T-cell (primary cell): ENCODE results near the gene QSOX2. TPM values are rescaled to one million over a fixed set of nuclear protein-coding genes. Genes with fewer than 3 reads are reported as not detected.

Experiments
- ATAC-seq, 4 experiments: fragments of 200-7000 bp in 3 of 4; fragments of 150-1000 bp in 1 of 4; cut with Tn5 transposase; replicated peaks in 1 of 4; 1 replicate in 3 of 4; 2 replicates in 1 of 4; pipeline ENCODE4 v1.10.0; 2021; ENCODE audit warnings: moderate library complexity in 3 of 4, mild to moderate bottlenecking in 2 of 4, moderate number of reproducible peaks in 1 of 4
- CTCF ChIA-PET, 2 donors: fragments of 300-600 bp; sonication (Branson Sonifier 250); formaldehyde crosslinking; loops; one replicate each; lab custom pipeline; 2022; ENCODE audit warnings: antibody characterized with exemption in 2 of 2; lab: Charles Lee
- POLR2A ChIA-PET, 2 donors: fragments of 300-600 bp; sonication (Branson Sonifier 250); formaldehyde crosslinking; loops; one replicate each; lab custom pipeline; 2022; ENCODE audit warnings: antibody characterized with exemption in 2 of 2; lab: Charles Lee
- DNase-seq, 35 experiments: peaks; one replicate each; pipeline versions ENCODE4 v3.0.0 to v3.0.0-alpha.2; 2013 to 2023
- H3K27ac ChIP-seq: one replicate; pipeline ENCODE4 v1.5.1; 2013; ENCODE audit warnings: low read length
- H3K27me3 ChIP-seq, 2 experiments: replicated peaks in 1 of 2; 1 replicate in 1 of 2; 2 replicates in 1 of 2; pipeline versions ENCODE4 v1.6.1 to v1.7.0; 2013; ENCODE audit warnings: low read length in 1 of 2, mixed read lengths in 1 of 2; ENCODE audit not compliant: control insufficient read depth in 2 of 2, insufficient read depth in 2 of 2; ENCODE audit errors: extremely low read depth in 1 of 2
- H3K36me3 ChIP-seq, 2 donors: 1 replicate in 1 of 2; 2 replicates in 1 of 2; pipeline versions ENCODE4 v1.6.1 to v1.7.0; 2013; ENCODE audit warnings: low read length in 1 of 2; ENCODE audit not compliant: control insufficient read depth in 2 of 2, insufficient read depth in 1 of 2; ENCODE audit errors: extremely low read depth in 1 of 2
- H3K4me1 ChIP-seq, 2 experiments: 1 replicate in 1 of 2; 2 replicates in 1 of 2; pipeline versions ENCODE4 v1.6.1 to v1.7.0; 2013; ENCODE audit warnings: low read length in 2 of 2, mixed read lengths in 1 of 2; ENCODE audit not compliant: insufficient read depth in 2 of 2, control insufficient read depth in 1 of 2; ENCODE audit errors: extremely low read depth in 1 of 2
- H3K4me3 ChIP-seq, 2 donors: 1 replicate in 1 of 2; 2 replicates in 1 of 2; pipeline versions ENCODE4 v1.5.1 to v1.7.0; 2013; ENCODE audit warnings: mild to moderate bottlenecking in 2 of 2, low read length in 1 of 2, moderate library complexity in 1 of 2; ENCODE audit not compliant: control insufficient read depth in 1 of 2; ENCODE audit errors: extremely low read depth in 1 of 2
- H3K9me3 ChIP-seq: 2 replicates; pipeline ENCODE4 v1.7.0; 2013
- H3K27ac Mint-ChIP-seq, 2 donors: one replicate each; pipeline ENCODE4 v1.8.0; 2020 to 2021; ENCODE audit warnings: mild to moderate bottlenecking in 2 of 2, mixed read lengths in 2 of 2
- H3K27me3 Mint-ChIP-seq, 2 donors: one replicate each; pipeline ENCODE4 v1.8.0; 2021 to 2022; ENCODE audit warnings: mixed read lengths in 2 of 2
- H3K36me3 Mint-ChIP-seq: one replicate; pipeline ENCODE4 v1.8.0; 2021; ENCODE audit warnings: mixed read lengths
- H3K4me1 Mint-ChIP-seq, 3 donors: one replicate each; pipeline ENCODE4 v1.8.0; 2020 to 2022; ENCODE audit warnings: mixed read lengths in 3 of 3, mild to moderate bottlenecking in 1 of 3
- H3K4me3 Mint-ChIP-seq, 3 donors: one replicate each; pipeline ENCODE4 v1.8.0; 2020 to 2022; ENCODE audit warnings: mild to moderate bottlenecking in 3 of 3, mixed read lengths in 3 of 3, moderate library complexity in 3 of 3
- H3K9me3 Mint-ChIP-seq, 3 donors: one replicate each; pipeline ENCODE4 v1.8.0; 2020 to 2022; ENCODE audit warnings: mixed read lengths in 3 of 3
- WGBS: methylation state at CpG from one replicate; pipeline ENCODE4 v1.1.5; 2013; ENCODE audit warnings: missing lambda C conversion rate; ENCODE audit not compliant: insufficient coverage; 5-methylcytosine and 5-hydroxymethylcytosine counted together
- total RNA-seq, 35 experiments: library from RNA in 6 of 35; stranded (reverse) in 6 of 35; fragments of 120-200 nt in 1 of 35; gene quantifications; one replicate each; pipeline versions ENCODE4 v1.2.1 to v1.2.4 and lab custom pipeline; 2013 to 2026

Gene QSOX2
- total RNA-seq, 5 donors from 2014 or later (not counting 1 experiment from before 2014, with no cell fraction given): 14.1 to 19.4 (median 17.0) TPM

DNA sequence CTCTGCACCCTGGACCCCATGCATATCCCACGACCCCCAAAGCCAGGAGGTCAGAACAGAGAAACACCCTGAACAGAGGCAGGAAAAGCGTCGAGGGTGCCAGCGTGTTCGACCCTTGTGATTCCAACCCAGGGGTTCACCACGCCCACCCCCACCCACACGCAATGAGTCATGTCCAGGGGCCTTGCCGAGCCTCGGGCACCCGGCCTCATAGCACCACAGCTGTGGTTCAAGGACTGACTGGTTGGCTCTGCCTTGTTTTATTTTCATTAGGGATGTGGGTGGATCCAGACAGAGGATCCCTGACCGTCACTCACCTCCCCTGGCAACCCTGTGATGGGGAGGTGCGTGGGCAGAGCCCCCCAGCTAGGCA is 9.5 kb upstream of the QSOX2 start:
- no peak overlapping the region for H3K4me3 Mint-ChIP-seq
- DNase-seq (no peak), ATAC-seq (no peak)
- ChIA-PET POLR2A (no interaction called here), CTCF (no interaction called here)
- peaks cover 0 to 45% of the 10 kb centered on the region in 2 experiments for H3K27me3 ChIP-seq
- H3K4me1 ChIP-seq: no peaks in the 10 kb centered on the region
- no peaks in the 10 kb centered on the region for H3K27me3 Mint-ChIP-seq
- H3K36me3 Mint-ChIP-seq: no peaks in the 10 kb centered on the region
- no peak overlapping the region for H3K27ac ChIP-seq
- peak overlapping the region in 1 of 2 donors; percentile 52 for H3K27ac Mint-ChIP-seq
- no peaks in the 10 kb centered on the region for H3K4me1 Mint-ChIP-seq
- no peaks in the 10 kb centered on the region for H3K36me3 ChIP-seq
- H3K9me3 Mint-ChIP-seq: no peaks in the 10 kb centered on the region
- H3K4me3 ChIP-seq: no peak overlapping the region
- WGBS: 54% methylated on average over 5 of the region's 12 CpGs
- H3K9me3 ChIP-seq: no peaks in the 10 kb centered on the region

DNA sequence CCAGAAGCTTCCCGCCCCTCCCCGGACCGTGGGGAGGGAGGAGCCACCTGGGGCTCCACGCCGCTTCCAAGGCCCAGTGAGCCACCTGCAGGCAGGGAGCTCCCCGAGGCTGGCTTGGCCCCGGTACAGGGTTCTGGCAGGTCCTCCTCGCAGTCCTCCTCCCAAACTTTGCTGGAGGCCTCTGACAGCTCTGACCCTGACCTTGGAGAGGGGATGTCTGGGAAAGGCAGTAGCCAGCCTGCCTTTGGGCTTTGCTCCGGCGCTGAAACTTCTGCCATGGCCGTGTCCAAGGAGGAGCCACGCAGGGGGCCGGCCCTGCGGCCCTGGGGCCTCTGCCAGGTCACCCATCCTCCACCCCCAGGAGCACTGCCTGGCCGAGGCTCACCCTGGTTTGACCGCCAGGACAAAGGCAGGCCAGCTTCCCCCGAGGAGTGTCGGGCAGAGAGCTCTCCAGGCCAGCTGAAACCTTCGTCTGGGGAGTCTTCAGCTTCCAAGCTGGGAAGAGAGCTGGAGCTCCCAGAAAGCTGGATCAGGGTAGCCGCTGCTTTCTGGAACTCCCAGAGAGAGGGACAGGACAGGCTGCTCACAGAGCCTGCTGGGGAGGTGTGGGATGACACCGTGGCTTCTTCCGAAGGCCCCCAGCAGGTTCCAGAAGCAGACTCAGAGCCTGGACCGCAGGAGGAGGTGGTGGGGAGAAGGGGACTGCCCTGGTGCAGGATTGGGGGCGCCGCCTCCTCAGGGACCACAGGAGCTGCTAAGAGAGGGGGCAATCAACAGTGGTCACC is 9.0 kb upstream of the QSOX2 start:
- CTCF ChIA-PET: no interaction called here

DNA sequence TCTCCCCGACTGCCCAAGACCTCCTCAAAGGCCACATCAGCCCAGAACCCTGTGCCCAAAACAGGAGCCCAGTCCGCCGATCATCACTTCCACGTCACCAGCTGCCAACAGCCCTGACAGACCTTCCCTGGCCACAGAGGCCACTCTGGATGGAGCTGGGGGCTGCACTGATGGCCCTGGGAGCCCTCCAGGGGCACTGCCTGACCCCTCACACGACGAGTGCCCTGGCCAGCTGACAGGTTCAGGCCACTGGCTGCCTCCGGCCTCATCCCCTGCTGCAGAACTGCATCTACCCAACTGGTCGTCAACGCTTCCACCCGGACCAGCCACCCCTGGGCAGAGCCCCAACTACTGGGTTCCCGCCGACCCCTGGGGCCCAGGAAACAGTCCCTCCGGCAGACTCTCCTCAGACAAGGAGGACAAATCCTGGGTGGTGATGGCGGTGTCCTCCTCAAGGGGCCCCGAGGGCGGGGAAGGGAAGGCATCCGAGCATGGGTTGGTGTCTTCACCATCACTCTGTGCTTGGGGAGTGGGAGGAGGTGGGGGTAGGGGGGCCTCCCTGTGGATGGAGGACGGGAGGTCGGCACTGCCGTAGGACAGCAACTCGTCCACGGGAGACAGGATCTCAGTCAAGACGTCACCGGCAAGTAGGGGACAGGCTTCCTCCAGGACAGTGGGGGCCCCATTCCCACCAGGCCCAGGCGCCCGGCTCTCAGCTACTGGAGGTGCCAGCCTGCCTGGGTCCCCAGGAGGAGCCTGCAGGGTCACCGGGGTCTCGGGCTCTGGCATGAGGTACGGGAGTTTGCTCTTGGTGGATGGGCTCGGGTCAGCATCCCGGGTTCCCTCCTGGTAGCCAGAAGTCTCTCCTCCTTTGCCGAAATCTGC is 7.9 kb upstream of the QSOX2 start:
- Mint-ChIP-seq H3K27me3 (no peaks in the 10 kb centered on the region), H3K36me3 (no peaks in the 10 kb centered on the region), H3K27ac (no peak overlapping the region), H3K9me3 (no peaks in the 10 kb centered on the region), H3K4me3 (no peak overlapping the region), H3K4me1 (no peaks in the 10 kb centered on the region)
- H3K36me3 ChIP-seq: no peaks in the 10 kb centered on the region
- ChIA-PET POLR2A (no interaction called here), CTCF (no interaction called here)
- H3K27me3 ChIP-seq: peaks cover 0 to 43% of the 10 kb centered on the region in 2 experiments
- no peaks in the 10 kb centered on the region for H3K4me1 ChIP-seq
- H3K9me3 ChIP-seq: no peaks in the 10 kb centered on the region
- no peak overlapping the region for H3K27ac ChIP-seq
- H3K4me3 ChIP-seq: no peak overlapping the region
- DNase-seq: no peak
- 83% methylated on average over 28 of the region's 32 CpGs for WGBS
- no peak for ATAC-seq

More for the DNA sequence above, 9.0 kb upstream of the QSOX2 start:
- Histone ChIP-seq H3K36me3 (no peaks in the 10 kb centered on the region), H3K27ac (no peak overlapping the region), H3K9me3 (no peaks in the 10 kb centered on the region), H3K4me1 (no peaks in the 10 kb centered on the region), H3K4me3 (no peak overlapping the region), H3K27me3 (peaks cover 0 to 45% of the 10 kb centered on the region in 2 experiments)
- no peak overlapping the region for H3K4me3 Mint-ChIP-seq
- no peaks in the 10 kb centered on the region for H3K36me3 Mint-ChIP-seq
- WGBS: 67% methylated on average over 16 of the region's 25 CpGs
- DNase-seq: no peak
- POLR2A ChIA-PET: no interaction called here
- no peaks in the 10 kb centered on the region for H3K9me3 Mint-ChIP-seq
- H3K4me1 Mint-ChIP-seq: no peaks in the 10 kb centered on the region
- H3K27ac Mint-ChIP-seq: peak overlapping the region in 1 of 2 donors; percentile 52
- no peak for ATAC-seq
- H3K27me3 Mint-ChIP-seq: no peaks in the 10 kb centered on the region

DNA sequence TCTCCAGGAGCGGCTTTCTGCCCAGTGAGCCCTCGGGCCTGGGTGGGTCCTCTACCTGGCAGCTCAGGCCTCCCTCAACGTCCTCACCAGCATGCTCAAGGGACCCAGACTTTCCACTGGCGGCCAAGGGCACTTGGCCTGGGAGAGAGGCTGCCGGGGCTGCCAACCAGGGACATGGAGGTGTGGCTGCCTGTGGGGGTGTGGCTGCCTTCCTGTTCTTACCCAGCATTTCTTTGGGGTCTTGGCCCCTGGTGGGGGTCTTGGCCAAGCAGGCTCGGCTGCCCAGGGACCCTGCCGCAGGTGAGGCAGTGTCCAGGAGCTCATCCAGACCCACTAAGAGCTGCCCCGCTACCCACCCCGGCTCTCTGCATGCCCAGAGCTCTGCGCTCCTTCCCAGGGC is 7.2 kb upstream of the QSOX2 start:
- Histone ChIP-seq H3K4me3 (no peak overlapping the region), H3K36me3 (no peaks in the 10 kb centered on the region), H3K4me1 (no peaks in the 10 kb centered on the region), H3K27me3 (peaks cover 0 to 41% of the 10 kb centered on the region in 2 experiments), H3K9me3 (no peaks in the 10 kb centered on the region), H3K27ac (no peak overlapping the region)
- H3K27me3 Mint-ChIP-seq: no peaks in the 10 kb centered on the region
- H3K4me1 Mint-ChIP-seq: no peaks in the 10 kb centered on the region
- no peak for DNase-seq
- CTCF ChIA-PET: no interaction called here
- H3K4me3 Mint-ChIP-seq: no peak overlapping the region
- H3K27ac Mint-ChIP-seq: no peak overlapping the region
- no peak for ATAC-seq
- POLR2A ChIA-PET: no interaction called here
- no peaks in the 10 kb centered on the region for H3K36me3 Mint-ChIP-seq
- WGBS: 91% methylated on average over 5 of the region's 10 CpGs
- no peaks in the 10 kb centered on the region for H3K9me3 Mint-ChIP-seq

DNA sequence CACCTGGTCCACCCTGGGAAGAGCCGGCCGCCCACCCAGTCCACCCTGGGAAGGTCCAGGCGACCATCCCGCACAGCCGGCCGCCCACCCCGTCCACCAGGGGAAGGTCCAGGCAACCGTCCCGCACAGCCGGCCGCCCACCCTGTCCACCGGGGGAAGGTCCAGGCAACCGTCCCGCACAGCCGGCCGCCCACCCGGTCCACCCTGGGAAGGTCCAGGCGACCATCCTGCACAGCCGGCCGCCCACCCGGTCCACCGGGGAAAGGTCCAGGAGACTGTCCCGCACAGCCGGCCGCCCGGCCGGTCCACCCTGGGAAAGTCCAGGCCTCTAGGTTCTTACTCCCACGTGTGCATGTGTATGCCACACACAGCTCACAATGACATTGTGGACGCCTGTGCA is 6.7 kb upstream of the QSOX2 start:
- Histone ChIP-seq H3K27ac (no peak overlapping the region), H3K4me1 (no peaks in the 10 kb centered on the region), H3K4me3 (no peak overlapping the region), H3K27me3 (peaks cover 0 to 36% of the 10 kb centered on the region in 2 experiments), H3K36me3 (no peaks in the 10 kb centered on the region), H3K9me3 (no peaks in the 10 kb centered on the region)
- H3K4me1 Mint-ChIP-seq: no peaks in the 10 kb centered on the region
- no peaks in the 10 kb centered on the region for H3K9me3 Mint-ChIP-seq
- DNase-seq (no peak), ATAC-seq (no peak)
- H3K27me3 Mint-ChIP-seq: no peaks in the 10 kb centered on the region
- ChIA-PET CTCF (no interaction called here), POLR2A (no interaction called here)
- H3K27ac Mint-ChIP-seq: no peak overlapping the region
- H3K36me3 Mint-ChIP-seq: no peaks in the 10 kb centered on the region
- no peak overlapping the region for H3K4me3 Mint-ChIP-seq
- WGBS: 91% methylated on average over 26 of the region's 29 CpGs

DNA sequence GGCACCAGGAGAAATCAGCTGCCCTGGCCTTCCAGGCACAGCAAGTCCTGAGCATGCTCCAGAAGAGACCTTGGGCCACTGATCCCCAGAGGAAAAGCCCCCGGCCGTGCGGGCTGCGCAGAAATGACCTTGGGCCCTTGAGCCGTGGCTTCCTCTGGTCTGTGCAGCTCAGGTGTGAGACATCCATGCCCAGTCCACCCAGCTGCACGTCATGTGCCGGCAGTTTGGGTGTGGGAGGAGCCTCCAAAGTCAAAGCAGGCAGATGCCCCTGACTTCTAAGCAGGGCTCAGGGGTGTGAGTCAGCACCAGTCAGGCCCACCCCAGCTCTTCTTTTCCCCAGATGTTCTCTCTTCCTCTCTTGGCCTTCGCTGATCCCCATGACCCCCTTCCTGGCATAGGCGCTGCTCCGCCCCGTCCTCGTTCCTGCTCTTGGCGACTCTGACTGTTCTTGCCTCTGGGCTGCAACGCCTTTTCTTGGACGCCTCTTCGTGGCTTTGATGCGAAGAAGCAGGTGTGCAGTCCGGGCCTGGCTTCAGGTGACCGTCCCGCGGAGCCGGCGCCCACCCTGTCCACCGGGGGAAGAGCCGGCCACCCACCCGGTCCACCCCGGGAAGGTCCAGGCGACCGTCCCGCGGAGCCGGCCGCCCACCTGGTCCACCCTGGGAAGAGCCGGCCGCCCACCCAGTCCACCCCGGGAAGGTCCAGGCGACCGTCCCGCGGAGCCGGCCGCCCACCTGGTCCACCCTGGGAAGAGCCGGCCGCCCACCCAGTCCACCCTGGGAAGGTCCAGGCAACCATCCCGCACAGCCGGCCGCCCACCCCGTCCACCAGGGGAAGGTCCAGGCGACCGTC is 5.9 kb upstream of the QSOX2 start:
- H3K27ac Mint-ChIP-seq: no peak overlapping the region
- Histone ChIP-seq H3K4me3 (no peak overlapping the region), H3K36me3 (no peaks in the 10 kb centered on the region), H3K4me1 (peaks cover 0 to under 1% of the 10 kb centered on the region in 2 experiments), H3K27ac (no peak overlapping the region), H3K9me3 (no peaks in the 10 kb centered on the region), H3K27me3 (peaks cover 0 to 36% of the 10 kb centered on the region in 2 experiments)
- no peaks in the 10 kb centered on the region for H3K4me1 Mint-ChIP-seq
- ATAC-seq (no peak), DNase-seq (no peak)
- POLR2A ChIA-PET: no interaction called here
- no peak overlapping the region for H3K4me3 Mint-ChIP-seq
- CTCF ChIA-PET: no interaction called here
- H3K27me3 Mint-ChIP-seq: no peaks in the 10 kb centered on the region
- 89% methylated on average over 31 of the region's 50 CpGs for WGBS
- no peaks in the 10 kb centered on the region for H3K36me3 Mint-ChIP-seq
- no peaks in the 10 kb centered on the region for H3K9me3 Mint-ChIP-seq
